Body of pancreas (tissue), 4 donors: ENCODE measurements around the gene CDK5RAP3.

ENCODE experiments used
- CTCF ChIP-seq, 7 experiments: fragments of 450-650 bp in 4 of 7; fragments of 200-600 bp in 3 of 7; sonication (generic) in 3 of 7; IDR thresholded peaks; one replicate each; pipeline ENCODE4 v1.5.1; 2016 to 2019; ENCODE audit warnings: antibody characterized with exemption in 7 of 7
- POLR2A ChIP-seq, 3 donors: fragments of 450-650 bp; IDR thresholded peaks; one replicate each; pipeline ENCODE4 v1.6.1; 2016; ENCODE audit warnings: antibody characterized with exemption in 3 of 3, mild to moderate bottlenecking in 2 of 3

- TF ChIP-seq POLR2A (IDR thresholded peaks at IDR 0.05), result no peak
- TF ChIP-seq CTCF (IDR thresholded peaks at IDR 0.05), result no peak
These were observed 15.6 kb downstream of the CDK5RAP3 start for GRCh38 chr17:47986520-47986919.
